NCI-H526 treated with DMSO at 0.1 percent for 48 hours (cell line): ENCODE results near the gene HELZ.

Experiments
- DNase-seq: peaks from one replicate; lab custom pipeline; 2025; lab: John Stamatoyannopoulos, UW

Gene HELZ

GRCh38 chr17:67024736-67025135, 220.3 kb downstream of the HELZ start:
- no peak for DNase-seq

GRCh38 chr17:67022451-67022810, 222.6 kb downstream of the HELZ start:
- DNase-seq = no peak

- DNase-seq = no peak
These were observed 223.1 kb downstream of the HELZ start for GRCh38 chr17:67021743-67022450.

GRCh38 chr17:67021196-67021595, 223.8 kb downstream of the HELZ start:
- DNase-seq = no peak
